ENCODE data around the gene CHML.

CHML gene

GRCh38 chr1:241645199-241645598 lies 5.0 kb upstream of the CHML start:
- no peak for DNase-seq

- DNase-seq = no peak
Measured at GRCh38 chr1:241644259-241644658, 4.1 kb upstream of the CHML start.

GRCh38 chr1:241642593-241642944 lies 2.4 kb upstream of the CHML start:
- DNase-seq = no peak

- no peak for DNase-seq
Measured at GRCh38 chr1:241641773-241642592, 1.8 kb upstream of the CHML start.

GRCh38 chr1:241640867-241641622 lies 876 bp upstream of the CHML start:
- no peak for DNase-seq

- DNase-seq = peak; percentile 36
Measured at GRCh38 chr1:241639623-241640148, 483 bp downstream of the CHML start.

- no peak for DNase-seq
Measured at GRCh38 chr1:241638909-241639622, 1.1 kb downstream of the CHML start.

GRCh38 chr1:241638099-241638682 lies 2.0 kb downstream of the CHML start:
- DNase-seq = no peak

- no peak for DNase-seq
Measured at GRCh38 chr1:241637604-241638003, 2.6 kb downstream of the CHML start.

GRCh38 chr1:241637046-241637590 lies 3.1 kb downstream of the CHML start:
- DNase-seq = no peak

GRCh38 chr1:241636291-241636690 lies 3.9 kb downstream of the CHML start:
- DNase-seq = no peak

- DNase-seq = no peak
Measured at GRCh38 chr1:241635556-241636152, 4.5 kb downstream of the CHML start.

- DNase-seq = no peak
Measured at GRCh38 chr1:241632987-241633386, 7.2 kb downstream of the CHML start.

GRCh38 chr1:241631674-241632073 lies 8.5 kb downstream of the CHML start:
- DNase-seq = no peak

- no peak for DNase-seq
Measured at GRCh38 chr1:241630899-241631298, 9.3 kb downstream of the CHML start.

GRCh38 chr1:241630476-241630875 lies 9.7 kb downstream of the CHML start:
- DNase-seq = no peak

GRCh38 chr1:241630005-241630404 lies 10.2 kb downstream of the CHML start:
- DNase-seq = no peak

GRCh38 chr1:241627453-241628259 lies 12.5 kb downstream of the CHML start:
- peak; percentile 22 for DNase-seq

- DNase-seq = no peak
Measured at GRCh38 chr1:241624935-241625334, 15.2 kb downstream of the CHML start.

- DNase-seq = no peak
Measured at GRCh38 chr1:241622669-241623068, 17.5 kb downstream of the CHML start.

- no peak for DNase-seq
Measured at GRCh38 chr1:241617426-241617825, 22.7 kb downstream of the CHML start.

Data from NCI-H345 (cell line).